Measurements from ENCODE around the gene PITPNC1. TPM values are rescaled to one million over a fixed set of nuclear protein-coding genes. Genes with fewer than 3 reads are reported as not detected.
"Not testable (repeated sequence)": the region's sequence is repeated elsewhere in the genome, so short reads cannot be mapped to it uniquely, and the experiment has no call there.

The PITPNC1 gene
- total RNA-seq, 1 experiment from 2014 or later, result 34.5 TPM

DNA sequence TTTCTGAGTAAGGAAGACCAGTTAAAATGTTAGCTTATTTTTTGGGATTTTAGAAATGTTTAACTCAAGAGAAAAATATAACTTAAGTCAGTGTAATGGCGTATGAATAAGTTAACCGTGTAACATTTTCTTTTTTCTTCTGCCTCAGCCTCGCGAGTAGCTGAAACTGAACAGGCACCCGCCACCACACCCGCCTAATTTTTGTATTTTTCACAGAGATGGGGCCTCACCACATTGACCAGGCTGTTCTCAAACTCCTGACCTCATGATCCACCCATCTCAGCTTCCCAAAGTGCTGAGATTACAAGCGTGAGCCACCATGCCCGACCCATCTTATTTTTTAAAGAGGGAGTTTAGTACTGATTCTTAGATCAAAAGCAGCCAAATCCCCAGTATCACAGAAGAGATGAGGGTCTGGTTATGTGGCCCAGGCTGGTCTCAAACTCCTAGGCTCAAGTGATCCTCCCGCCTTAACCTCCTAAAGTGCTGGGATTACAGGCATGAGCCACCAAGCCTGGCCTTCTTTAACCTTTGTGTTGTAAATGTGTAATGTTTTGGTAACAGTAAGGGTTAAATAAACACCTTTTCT, 16.8 kb downstream of the PITPNC1 start:
- no peak for DNase-seq (ENCODE audit: extremely low read depth, low read depth)

DNA sequence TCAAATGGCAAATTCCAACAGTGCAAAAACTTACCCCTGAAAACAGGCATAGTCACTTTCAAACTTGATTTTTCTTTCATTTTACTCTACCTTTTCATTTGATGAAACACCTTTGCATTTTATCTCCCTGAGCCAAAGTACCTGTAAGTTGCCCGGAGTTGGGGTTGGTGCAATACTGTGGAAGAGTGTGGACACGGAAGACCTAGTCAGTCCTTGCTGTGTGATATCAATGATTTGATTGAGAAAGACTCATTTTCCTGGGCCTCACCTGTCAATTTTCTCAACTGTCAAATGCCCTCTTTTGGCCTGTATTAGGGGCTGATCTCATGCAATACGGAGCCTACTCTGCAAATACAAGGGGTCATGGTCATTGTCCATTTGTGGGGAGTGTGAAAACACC, 22.6 kb downstream of the PITPNC1 start:
- DNase-seq (ENCODE audit: extremely low read depth, low read depth), result no peak

DNA sequence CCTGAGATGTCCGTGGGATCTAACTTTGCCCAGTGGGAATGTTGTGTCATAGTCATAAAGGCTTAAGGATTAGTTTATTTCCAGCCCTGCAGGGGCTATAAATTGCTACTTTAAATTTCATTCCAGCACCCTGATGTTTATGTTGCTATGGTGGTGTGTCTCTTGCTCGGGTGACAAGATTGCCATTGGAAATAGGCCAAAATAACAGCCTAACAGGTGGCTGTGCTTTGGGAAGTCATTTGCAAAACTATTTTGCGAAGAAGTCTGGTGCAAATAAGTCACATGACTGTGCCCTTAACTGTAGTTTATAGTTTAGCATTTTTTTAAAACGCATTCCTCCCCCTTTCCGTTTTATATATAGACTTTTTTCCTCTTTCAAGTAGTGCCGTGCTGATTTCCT, 23.1 kb downstream of the PITPNC1 start:
- DNase-seq (ENCODE audit: extremely low read depth, low read depth), result no peak

DNA sequence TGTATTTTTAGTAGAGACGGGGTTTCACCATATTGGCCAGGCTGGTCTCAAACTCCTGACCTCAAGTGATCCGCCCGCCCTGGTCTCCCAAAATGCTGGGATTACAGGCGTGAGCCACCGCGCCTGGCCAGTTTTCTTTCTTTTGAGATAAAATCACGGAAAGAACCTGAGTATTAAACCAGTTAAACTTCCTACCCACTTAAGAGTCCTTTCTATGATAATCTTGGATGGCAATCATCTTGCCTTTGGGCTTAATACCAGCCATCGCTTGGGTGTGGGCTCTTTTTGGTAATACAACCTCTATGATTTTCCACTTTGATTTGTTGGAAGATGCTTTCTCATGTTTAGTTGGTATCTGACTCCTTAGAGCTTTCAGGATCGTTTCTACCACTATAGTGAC, 24.0 kb downstream of the PITPNC1 start:
- no peak for DNase-seq (ENCODE audit: extremely low read depth, low read depth)

DNA sequence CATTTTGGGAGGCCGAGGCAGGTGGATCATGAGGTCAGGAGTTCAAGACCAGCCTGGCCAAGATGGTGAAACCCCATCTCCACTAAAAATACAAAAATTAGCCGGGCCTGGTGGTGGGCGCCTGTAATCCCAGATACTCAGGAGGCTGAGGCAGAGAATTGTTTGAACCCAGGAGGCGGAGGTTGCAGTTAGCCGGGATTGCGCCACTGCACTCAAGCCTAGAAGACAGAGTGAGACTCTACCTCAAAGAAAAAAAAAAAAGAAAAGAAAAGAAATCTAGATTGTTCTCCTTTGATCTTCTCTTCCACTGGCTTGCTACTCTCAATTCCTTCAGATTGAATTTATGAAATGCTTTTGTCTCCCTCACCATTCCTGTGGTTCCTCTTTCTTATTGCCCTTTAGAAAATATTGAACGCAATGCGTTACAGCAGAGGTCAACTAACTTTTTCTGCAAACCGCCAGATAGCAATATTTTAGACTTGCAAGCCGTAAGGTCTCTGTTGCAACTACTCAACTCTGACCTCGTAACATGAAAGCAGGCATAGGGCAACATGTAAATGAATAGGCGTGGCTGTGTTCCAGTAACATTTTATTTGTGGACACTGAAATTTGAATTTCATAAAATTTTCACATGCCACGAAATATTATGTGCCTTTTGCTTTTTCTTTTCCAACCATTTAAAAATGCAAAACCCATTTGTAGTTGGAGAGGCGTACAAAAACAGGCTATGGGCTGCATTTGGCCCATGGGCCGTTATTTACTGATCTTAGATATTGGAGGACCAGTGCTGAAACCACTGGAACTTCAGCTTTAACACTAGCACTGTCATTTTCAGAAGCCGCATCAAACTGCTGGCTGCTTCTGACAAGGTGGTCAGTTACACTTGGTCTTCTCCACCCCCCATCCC, 24.8 kb downstream of the PITPNC1 start:
- no peak for DNase-seq (ENCODE audit: extremely low read depth, low read depth)

DNA sequence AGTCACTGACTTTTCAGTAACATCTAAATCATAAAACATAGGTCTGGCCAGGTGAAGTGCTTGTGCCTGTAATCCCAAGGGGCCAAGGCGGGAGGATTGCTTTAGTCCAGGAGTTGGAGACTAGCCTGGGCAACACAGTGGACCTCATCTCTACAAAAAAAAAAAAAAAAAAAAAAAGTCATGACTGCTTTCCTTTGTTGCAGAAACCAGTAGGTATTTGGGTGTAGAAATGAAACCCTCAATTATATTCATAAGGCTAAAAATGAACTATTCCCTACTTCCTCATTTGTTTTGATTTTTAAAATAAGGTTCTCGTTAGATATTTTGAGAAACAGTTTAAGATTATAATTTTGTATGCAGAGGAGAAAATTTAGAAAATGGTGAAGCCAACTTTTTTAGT, 26.0 kb downstream of the PITPNC1 start:
- no peak for DNase-seq (ENCODE audit: extremely low read depth, low read depth)

DNA sequence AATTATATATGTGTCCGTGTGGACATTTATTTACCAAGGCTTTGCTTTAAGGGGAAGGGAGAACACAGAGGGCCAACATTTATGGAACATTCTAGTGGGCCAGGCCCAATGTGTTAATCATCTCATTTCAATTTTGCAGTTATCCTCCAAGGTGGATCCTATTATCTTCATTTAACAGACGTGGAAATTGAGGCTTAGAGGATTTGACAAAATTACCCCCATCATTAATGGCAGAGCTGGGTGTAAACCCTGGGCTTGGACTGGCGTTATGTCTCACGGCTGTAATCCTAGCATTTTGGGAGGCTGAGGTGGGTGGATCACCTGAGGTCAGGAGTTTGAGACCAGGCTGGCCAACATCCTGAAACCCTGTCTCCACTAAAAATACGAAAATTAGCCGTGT, 26.4 kb downstream of the PITPNC1 start:
- DNase-seq (ENCODE audit: extremely low read depth, low read depth), result no peak

DNA sequence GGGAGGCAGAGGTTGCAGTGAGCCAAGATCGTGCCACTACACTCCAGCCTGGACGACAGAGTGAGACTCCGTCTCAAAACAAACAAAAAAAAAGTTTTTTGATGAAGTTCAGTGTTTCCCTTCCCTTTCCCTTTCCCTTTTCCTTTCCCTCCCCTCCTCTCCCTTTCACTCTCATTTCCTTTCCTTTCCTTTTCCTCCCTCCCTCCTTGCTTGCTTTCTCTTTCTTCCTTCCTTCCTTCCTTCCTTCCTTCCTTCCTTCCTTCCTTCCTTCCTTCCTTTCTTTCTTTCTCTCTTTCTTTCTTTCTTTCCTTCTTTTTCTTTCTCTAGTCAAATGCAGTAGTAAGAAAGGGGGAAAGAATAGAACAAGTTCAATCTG, 31.4 kb downstream of the PITPNC1 start:
- DNase-seq (ENCODE audit: extremely low read depth, low read depth), result not testable (repeated sequence)

DNA sequence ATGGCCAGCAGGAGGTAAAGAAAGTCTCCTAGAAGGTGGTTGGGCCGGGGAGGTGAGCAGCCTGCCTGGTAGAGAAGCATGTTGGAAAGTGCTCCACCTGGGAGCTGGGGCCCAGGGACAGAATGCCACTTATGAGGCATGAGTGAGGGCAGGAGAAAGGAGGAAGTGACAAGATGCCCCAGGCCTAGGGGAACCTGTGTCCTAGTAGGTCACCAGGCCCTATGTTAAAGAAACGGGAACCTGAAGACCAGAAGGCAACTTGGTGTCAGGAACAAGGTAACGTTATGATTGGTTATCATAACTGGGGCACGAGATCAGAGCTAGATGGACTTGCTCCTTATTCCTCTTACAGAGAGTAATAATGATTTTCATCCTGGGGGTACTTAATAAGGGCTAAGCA, 34.3 kb downstream of the PITPNC1 start:
- DNase-seq (ENCODE audit: extremely low read depth, low read depth), result no peak

DNA sequence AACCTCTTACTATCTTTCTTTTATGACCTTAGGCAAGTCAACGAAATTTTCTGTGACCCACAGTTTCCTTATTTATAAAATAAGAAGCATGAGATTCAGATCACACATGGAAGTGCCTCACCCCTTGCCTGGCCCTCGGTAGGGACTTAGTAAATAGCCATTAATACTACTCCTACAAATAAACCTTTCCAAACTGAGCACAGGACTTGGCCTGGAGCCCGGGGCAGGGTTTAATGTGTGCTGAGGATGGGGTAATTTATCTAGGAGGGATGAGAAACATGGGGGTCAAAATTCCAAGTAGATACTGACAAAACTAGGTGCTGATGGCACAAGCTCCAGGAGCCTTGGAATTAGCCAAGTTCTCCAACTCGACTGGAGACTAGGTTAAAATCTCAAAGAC, 35.0 kb downstream of the PITPNC1 start:
- DNase-seq (ENCODE audit: extremely low read depth, low read depth), result no peak

DNA sequence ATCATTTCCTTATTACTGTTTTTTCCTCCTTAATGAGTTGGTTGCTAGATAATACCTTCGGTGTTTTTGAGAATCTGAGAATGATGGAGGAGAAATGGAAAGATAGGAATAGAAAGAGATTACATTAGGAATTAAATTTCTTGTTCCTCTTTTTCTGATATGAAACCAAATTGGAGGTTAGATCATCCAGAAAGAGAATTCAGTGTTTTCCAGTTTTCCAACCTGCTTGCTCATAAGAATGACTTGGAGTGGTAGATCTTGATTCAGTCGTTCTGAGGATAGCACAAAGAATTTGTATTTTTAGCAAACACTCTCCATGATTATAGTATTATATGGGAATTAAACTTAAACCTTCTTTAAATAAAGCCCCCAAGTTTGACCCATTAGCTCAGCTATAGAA, 35.9 kb downstream of the PITPNC1 start:
- no peak for DNase-seq (ENCODE audit: extremely low read depth, low read depth)

DNA sequence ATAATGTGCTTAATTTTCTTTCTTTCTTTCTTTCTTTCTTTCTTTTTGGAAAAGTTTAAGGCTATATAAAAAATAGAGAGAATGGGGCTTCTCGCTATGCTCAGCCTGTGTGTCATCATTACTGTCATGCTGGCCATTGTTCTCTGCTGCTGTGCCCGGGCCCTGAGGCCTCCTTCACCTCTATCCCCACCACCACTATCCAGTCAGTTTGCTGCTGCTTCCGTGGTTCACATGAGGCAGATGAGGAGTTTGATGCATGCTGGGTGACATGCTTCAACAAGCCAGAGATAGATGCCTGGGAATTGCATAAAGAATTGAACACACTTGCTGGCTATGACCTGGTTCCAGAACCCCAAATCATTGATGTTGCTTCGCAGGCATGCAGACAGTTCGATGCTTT, 36.3 kb downstream of the PITPNC1 start:
- no peak for DNase-seq (ENCODE audit: extremely low read depth, low read depth)

DNA sequence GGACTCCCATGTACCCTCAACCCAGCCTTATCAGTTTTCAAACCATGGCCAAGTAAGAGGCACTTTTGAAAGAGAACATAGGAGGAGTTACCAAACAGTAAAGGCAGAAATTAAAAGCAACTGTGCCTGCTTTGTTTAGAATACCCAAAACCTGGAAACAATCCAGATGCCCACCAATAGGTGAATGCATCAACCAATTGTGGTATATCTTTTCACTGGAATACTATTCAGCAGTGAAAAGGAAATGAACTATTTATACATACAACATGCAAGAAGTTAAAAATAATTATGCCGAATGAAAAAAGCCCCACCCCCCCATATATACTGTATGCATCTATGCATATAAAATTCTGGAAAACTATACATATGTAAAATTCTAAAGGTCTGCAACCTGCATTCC, 37.0 kb downstream of the PITPNC1 start:
- no peak for DNase-seq (ENCODE audit: extremely low read depth, low read depth)

DNA sequence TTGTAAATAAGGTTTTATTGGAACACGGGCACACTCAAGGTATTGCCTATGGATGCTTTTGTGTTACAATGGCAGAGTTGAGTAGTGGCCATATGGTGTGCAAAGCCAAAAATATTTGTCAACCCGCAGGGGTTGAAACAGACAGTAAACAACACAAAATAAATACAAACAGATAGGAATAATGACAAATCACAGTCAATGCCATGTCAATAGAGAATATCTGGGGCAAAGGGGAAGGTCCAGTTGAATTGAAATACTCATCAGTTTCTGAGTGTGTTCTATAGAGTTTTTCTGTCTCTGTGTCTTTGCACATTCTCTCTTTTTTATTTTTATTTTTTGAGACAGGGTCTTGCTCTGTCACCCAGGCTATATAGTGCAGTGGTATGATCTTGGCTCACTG, 37.5 kb downstream of the PITPNC1 start:
- no peak for DNase-seq (ENCODE audit: extremely low read depth, low read depth)

DNA sequence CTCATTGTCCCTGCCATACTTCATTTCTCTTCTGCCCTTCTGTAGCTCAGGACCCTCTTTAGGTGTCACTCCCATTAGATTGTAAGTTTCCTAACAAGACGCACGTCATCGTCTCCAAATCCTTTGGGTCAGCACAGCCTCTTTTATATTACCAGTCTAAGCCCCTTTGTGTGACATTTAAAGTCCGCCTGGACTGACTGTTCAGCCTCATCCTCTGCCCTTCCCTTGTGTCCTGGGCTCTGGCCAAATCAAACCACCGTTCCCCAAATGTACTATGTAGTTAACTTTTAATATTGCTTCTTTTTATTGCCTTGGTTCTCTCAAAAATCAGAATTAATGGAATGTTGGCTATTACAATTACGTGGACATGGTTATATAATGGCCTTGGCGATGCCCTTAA, 38.2 kb downstream of the PITPNC1 start:
- DNase-seq (ENCODE audit: extremely low read depth, low read depth), result no peak

DNA sequence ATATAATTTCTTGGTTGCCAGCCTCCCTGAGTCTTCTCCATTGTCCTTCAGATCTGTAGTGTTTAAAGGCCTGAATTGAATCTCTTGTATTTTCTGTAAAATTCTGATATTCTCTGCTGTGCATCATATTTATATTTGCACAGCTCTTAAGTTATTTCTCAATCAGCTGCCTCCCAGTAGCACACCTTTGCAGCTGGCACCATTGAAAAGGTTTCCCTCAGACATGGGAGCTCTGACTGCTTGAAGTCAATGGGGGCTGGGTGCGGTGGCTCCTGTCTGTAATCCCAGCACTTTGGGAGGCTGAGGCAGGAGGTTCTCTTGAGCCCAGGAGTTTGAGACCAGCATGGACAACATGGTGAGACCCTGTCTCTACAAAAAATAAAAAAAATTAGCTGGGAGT, 40.4 kb downstream of the PITPNC1 start:
- no peak for DNase-seq (ENCODE audit: extremely low read depth, low read depth)

DNA sequence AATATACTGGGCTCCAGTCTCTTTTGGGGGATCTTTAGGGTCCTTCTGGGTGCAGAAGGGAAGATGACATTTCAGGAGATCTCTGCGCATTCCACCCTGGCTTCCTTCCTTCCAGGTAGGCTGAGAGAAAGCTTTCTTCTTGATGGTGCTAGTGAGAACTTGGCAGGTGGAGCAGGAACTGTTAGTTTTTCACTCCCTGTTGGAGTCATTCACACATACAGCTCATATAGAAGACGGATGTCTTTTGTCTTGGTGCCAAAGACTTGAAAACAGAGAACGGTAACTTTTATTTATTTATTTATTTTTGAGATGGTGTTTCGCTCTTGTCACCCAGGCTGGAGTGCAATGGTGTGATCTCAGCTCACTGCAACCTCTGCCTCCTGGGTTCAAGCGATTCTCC, 43.9 kb downstream of the PITPNC1 start:
- peak; percentile 71 for DNase-seq (ENCODE audit: extremely low read depth, low read depth)

DNA sequence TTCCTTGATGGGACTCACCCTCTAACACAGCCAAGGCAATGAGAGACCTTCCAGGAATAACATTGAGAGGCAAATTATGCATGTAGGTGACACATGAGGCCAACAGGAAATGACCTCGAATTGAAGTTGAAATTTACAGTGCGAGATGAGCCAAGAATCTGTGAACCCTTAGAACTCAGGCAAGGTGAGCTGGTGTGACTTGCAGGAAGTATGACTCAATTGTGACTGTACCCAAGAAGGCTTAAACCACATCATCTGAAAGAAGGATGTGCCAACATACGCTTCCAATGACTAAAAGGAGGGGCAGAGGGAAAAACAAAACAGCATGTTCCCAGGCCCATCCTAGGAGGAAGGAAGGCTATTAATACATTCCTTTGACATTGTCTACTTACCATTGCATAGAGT, 44.8 kb downstream of the PITPNC1 start:
- peak; percentile 94 for DNase-seq (ENCODE audit: extremely low read depth, low read depth)

DNA sequence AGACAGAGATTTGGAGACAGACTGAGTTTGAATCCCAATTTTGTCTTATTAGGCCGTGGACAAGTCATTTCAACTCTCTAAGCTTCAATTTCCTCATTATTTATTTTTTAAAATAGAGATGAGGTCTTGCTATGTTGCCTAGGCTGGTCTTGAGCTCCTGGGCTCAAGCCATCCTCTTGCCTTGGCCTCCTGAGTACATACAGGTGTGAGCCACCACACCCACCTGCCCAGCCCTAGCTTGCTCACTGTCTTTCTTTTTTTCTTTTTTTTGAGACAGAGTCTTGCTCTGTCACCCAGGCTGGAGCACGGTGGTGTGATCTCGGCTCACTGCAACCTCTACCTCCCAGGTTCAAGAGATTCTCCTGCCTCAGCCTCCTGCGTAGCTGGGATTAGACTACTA, 45.2 kb downstream of the PITPNC1 start:
- not testable (repeated sequence) for DNase-seq (ENCODE audit: extremely low read depth, low read depth)

DNA sequence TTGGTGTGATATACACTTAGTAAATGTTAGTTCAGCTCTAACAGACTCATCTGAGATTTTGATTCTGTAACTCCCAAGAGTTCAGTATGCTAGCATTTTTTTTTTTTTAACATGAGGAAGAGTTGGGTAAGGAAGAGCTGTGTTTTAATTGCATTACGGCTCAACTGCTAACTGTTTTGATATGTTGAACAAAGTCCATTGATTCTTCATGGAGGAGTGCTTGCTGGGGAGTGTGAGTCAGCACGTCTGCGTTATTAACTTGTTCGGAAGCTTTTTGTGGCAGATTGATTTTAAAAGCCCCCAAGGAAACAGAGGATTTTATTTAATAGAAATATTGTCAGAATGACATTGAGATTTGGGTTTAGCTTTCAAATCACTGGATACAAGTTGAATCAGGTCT, 45.8 kb downstream of the PITPNC1 start:
- DNase-seq (ENCODE audit: extremely low read depth, low read depth), result no peak

DNA sequence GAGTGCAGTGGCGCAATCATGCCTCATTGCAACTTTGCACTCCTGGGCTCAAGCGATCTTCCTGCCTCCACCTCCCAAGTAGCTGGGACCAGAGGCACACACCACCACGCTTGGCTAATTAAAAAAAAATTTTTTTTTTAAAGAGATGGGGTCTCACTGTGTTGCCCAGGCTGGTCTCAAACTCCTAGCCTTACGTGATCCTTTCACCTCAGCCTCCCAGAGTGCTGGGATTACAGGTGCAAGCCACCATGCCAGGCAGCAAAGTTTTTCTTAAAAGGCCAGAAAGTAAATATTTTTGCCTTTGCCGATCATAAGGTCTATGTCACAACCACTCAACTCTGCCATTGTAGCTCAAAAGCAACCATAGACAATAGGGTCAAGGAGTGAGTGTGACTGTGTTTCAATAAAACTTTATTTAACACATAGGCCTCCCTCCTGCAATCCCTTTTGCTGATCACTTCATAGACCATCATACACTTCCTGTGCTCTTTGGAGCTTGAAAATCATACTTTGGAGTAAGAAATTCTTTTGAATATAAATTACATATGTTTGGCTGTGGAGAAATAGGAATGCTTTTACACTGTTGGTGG, 48.6 kb downstream of the PITPNC1 start:
- DNase-seq (ENCODE audit: extremely low read depth, low read depth), result no peak

DNA sequence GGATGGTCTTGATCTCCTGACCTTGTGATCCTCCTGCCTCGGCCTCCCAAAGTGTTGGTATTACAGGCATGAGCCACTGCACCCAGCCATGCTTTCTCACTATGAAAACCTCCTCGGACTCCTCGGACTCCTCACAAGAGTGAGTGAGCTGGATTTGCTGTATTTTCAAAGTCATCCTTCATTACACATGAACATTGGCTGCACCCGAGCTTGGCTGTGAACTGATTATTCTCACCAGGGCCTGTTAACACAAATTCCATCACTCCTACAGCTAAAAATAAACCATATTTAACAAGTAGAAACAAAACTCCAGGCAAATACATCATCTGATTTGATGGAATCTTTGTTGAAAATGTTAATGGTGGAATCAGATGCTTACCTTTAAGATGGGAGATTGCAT, 50.3 kb downstream of the PITPNC1 start:
- DNase-seq (ENCODE audit: extremely low read depth, low read depth), result no peak
